ENCODE data around the gene LRRC32. TPM values are rescaled to one million over a fixed set of nuclear protein-coding genes. Genes with fewer than 3 reads are reported as not detected.
"Not testable (repeated sequence)": the region's sequence is repeated elsewhere in the genome, so short reads cannot be mapped to it uniquely, and the experiment has no call there.

Gene LRRC32
- total RNA-seq, 1 donor: 37.6 TPM

DNA sequence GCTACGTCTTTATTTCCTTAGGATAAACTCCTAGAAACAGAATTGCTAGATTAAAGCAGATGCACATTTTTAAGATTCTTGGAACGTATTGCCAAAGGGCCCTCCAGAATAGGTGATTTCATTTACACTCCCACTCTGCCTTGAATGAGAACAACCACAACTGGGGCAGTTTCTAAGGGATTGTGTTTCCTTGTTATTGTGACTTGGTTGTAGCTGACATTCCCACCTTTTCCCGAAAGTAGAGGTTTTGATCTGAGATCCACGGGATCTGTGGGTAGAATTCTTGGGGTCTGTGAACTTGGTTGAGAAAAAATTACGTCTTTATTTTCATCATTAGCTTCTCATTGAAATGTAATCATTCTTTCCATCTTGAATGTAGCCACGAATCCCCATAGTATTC lies 21.5 kb downstream of the LRRC32 start:
- Histone ChIP-seq H3K36me3 (ENCODE audit: insufficient read depth, low read length) (no peaks in the 10 kb centered on the region), H3K4me3 (ENCODE audit: insufficient read depth, low read length) (no peak overlapping the region), H4K20me1 (ENCODE audit: insufficient read depth, low read length) (no peaks in the 10 kb centered on the region), H3K27ac (ENCODE audit: low read depth, low read length) (no peak overlapping the region), H3K27me3 (ENCODE audit: insufficient read depth, low read length) (peaks cover 32% of the 10 kb centered on the region), H2AFZ (ENCODE audit: low read length) (no peak overlapping the region), H3K9me3 (ENCODE audit: low read depth, low read length) (peaks cover 2% of the 10 kb centered on the region), H3K79me2 (ENCODE audit: insufficient read depth, low read length) (no peaks in the 10 kb centered on the region), H3K4me2 (ENCODE audit: insufficient read depth, low read length) (no peak overlapping the region), H3K4me1 (ENCODE audit: insufficient read depth, low read length) (peaks cover 4% of the 10 kb centered on the region)
- no peak for DNase-seq (ENCODE audit: insufficient read length, low spot score, missing footprints)
- TF ChIP-seq, protein P1, sequence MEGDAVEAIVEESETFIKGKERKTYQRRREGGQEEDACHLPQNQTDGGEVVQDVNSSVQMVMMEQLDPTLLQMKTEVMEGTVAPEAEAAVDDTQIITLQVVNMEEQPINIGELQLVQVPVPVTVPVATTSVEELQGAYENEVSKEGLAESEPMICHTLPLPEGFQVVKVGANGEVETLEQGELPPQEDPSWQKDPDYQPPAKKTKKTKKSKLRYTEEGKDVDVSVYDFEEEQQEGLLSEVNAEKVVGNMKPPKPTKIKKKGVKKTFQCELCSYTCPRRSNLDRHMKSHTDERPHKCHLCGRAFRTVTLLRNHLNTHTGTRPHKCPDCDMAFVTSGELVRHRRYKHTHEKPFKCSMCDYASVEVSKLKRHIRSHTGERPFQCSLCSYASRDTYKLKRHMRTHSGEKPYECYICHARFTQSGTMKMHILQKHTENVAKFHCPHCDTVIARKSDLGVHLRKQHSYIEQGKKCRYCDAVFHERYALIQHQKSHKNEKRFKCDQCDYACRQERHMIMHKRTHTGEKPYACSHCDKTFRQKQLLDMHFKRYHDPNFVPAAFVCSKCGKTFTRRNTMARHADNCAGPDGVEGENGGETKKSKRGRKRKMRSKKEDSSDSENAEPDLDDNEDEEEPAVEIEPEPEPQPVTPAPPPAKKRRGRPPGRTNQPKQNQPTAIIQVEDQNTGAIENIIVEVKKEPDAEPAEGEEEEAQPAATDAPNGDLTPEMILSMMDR (IDR thresholded peaks at IDR 0.05; ENCODE audit: extremely low read depth, low read depth, low read length): no peak

- Histone ChIP-seq H2AFZ (ENCODE audit: low read length) (no peak overlapping the region), H4K20me1 (ENCODE audit: insufficient read depth, low read length) (no peaks in the 10 kb centered on the region), H3K79me2 (ENCODE audit: insufficient read depth, low read length) (no peaks in the 10 kb centered on the region), H3K27me3 (ENCODE audit: insufficient read depth, low read length) (peaks cover 32% of the 10 kb centered on the region), H3K4me2 (ENCODE audit: insufficient read depth, low read length) (no peak overlapping the region), H3K36me3 (ENCODE audit: insufficient read depth, low read length) (no peaks in the 10 kb centered on the region), H3K27ac (ENCODE audit: low read depth, low read length) (no peak overlapping the region), H3K9me3 (ENCODE audit: low read depth, low read length) (peaks cover 2% of the 10 kb centered on the region), H3K4me1 (ENCODE audit: insufficient read depth, low read length) (no peaks in the 10 kb centered on the region), H3K4me3 (ENCODE audit: insufficient read depth, low read length) (no peak overlapping the region)
- DNase-seq (ENCODE audit: insufficient read length, low spot score, missing footprints): no peak
- TF ChIP-seq, protein P1 (IDR thresholded peaks at IDR 0.05; ENCODE audit: extremely low read depth, low read depth, low read length): no peak
Measured at GRCh38 chr11:76648061-76648460, 22.5 kb downstream of the LRRC32 start.

DNA sequence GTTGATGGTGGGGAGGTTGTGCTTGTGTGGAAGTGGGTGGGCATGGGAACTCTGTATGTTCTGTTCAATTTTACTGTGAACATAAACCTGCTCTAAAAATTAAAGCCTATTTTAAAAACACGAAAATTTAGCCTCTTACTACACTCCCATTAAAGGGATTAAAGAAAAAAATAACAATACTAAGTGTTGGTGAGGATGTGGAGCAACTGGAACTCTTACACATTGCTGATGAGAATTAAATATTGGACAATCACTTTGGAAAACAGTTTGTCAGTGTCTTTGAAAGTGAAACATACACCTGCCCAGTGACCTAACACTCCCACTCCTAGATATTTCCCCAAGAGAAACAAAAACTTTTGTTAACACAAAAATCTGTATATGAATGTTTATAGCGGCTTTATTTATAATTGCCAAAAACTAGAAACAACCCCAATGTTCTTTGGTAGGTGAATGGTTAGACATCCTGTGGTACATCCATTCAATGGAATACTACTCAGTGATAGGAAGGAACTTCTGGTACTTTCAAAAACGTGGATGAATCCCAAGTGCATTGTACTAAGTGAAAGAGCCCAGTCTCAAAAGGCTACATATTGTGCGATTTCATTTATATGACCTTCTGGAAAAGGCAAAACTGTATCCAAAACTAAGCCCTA lies 23.5 kb downstream of the LRRC32 start:
- TF ChIP-seq, protein P1 (IDR thresholded peaks at IDR 0.05; ENCODE audit: extremely low read depth, low read depth, low read length): no peak
- Histone ChIP-seq H2AFZ (ENCODE audit: low read length) (no peak overlapping the region), H3K9me3 (ENCODE audit: low read depth, low read length) (peaks cover 2% of the 10 kb centered on the region), H3K4me2 (ENCODE audit: insufficient read depth, low read length) (no peak overlapping the region), H3K4me1 (ENCODE audit: insufficient read depth, low read length) (no peaks in the 10 kb centered on the region), H4K20me1 (ENCODE audit: insufficient read depth, low read length) (no peaks in the 10 kb centered on the region), H3K4me3 (ENCODE audit: insufficient read depth, low read length) (no peak overlapping the region), H3K79me2 (ENCODE audit: insufficient read depth, low read length) (no peaks in the 10 kb centered on the region), H3K27ac (ENCODE audit: low read depth, low read length) (no peak overlapping the region), H3K27me3 (ENCODE audit: insufficient read depth, low read length) (peaks cover 35% of the 10 kb centered on the region), H3K36me3 (ENCODE audit: insufficient read depth, low read length) (no peaks in the 10 kb centered on the region)
- DNase-seq (ENCODE audit: insufficient read length, low spot score, missing footprints): no peak

DNA sequence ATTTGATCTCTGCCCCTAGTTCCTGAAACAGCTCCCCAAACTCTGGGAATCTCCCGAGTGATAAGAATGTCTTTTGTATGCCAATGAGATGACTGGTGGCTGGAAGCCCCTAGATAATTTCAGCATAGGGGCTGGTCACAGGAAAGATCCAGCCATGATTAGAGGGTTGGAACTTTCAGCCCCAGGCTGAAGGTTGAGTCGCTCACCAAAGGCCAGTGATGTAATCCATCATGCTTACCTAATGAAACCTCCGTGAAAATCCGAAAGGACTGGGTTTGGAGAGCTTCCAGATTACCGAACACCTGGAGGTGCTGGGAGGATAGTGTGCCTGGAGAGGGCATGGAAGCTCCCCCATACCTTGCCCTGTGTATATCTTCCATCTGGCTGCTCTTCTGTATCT lies 26.0 kb downstream of the LRRC32 start:
- Histone ChIP-seq H3K4me3 (ENCODE audit: insufficient read depth, low read length) (no peak overlapping the region), H3K4me2 (ENCODE audit: insufficient read depth, low read length) (no peak overlapping the region), H3K27me3 (ENCODE audit: insufficient read depth, low read length) (peaks cover 39% of the 10 kb centered on the region), H3K4me1 (ENCODE audit: insufficient read depth, low read length) (no peaks in the 10 kb centered on the region), H2AFZ (ENCODE audit: low read length) (no peak overlapping the region), H3K36me3 (ENCODE audit: insufficient read depth, low read length) (no peaks in the 10 kb centered on the region), H4K20me1 (ENCODE audit: insufficient read depth, low read length) (no peaks in the 10 kb centered on the region), H3K9me3 (ENCODE audit: low read depth, low read length) (peaks cover 2% of the 10 kb centered on the region), H3K79me2 (ENCODE audit: insufficient read depth, low read length) (no peaks in the 10 kb centered on the region), H3K27ac (ENCODE audit: low read depth, low read length) (no peak overlapping the region)
- no peak for DNase-seq (ENCODE audit: insufficient read length, low spot score, missing footprints)
- TF ChIP-seq, protein P1 (IDR thresholded peaks at IDR 0.05; ENCODE audit: extremely low read depth, low read depth, low read length): no peak

- H3K9me3 ChIP-seq (ENCODE audit: low read depth, low read length); H3K27ac ChIP-seq (ENCODE audit: low read depth, low read length); H3K4me3 ChIP-seq (ENCODE audit: insufficient read depth, low read length); H4K20me1 ChIP-seq (ENCODE audit: insufficient read depth, low read length); H3K4me1 ChIP-seq (ENCODE audit: insufficient read depth, low read length); H3K36me3 ChIP-seq (ENCODE audit: insufficient read depth, low read length); DNase-seq (ENCODE audit: insufficient read length, low spot score, missing footprints); H3K4me2 ChIP-seq (ENCODE audit: insufficient read depth, low read length); H3K79me2 ChIP-seq (ENCODE audit: insufficient read depth, low read length); H2AFZ ChIP-seq (ENCODE audit: low read length): not testable (repeated sequence)
- peaks cover 38% of the 10 kb centered on the region for H3K27me3 ChIP-seq (ENCODE audit: insufficient read depth, low read length)
Measured at GRCh38 chr11:76643711-76644110, 26.8 kb downstream of the LRRC32 start.

All from osteoblast (primary cell).